GM18507 (cell line): ENCODE results near the gene FAM83B.
"Not testable (repeated sequence)": the region's sequence is repeated elsewhere in the genome, so short reads cannot be mapped to it uniquely, and the experiment has no call there.

Experiments used
- DNase-seq: peaks from one replicate; pipeline ENCODE4 v3.0.0; 2011; ENCODE audit warnings: low read depth; ENCODE audit not compliant: insufficient read length; ENCODE audit errors: extremely low spot score
- FAIRE-seq: peaks from 2 replicates; lab custom pipeline; 2011; peaks lifted over from hg19 to GRCh38; lab: Jason Lieb, UNC

Gene FAM83B

GRCh38 chr6:54958446-54958845 lies 111.9 kb downstream of the FAM83B start:
- no peak for FAIRE-seq
- DNase-seq, result no peak

DNA sequence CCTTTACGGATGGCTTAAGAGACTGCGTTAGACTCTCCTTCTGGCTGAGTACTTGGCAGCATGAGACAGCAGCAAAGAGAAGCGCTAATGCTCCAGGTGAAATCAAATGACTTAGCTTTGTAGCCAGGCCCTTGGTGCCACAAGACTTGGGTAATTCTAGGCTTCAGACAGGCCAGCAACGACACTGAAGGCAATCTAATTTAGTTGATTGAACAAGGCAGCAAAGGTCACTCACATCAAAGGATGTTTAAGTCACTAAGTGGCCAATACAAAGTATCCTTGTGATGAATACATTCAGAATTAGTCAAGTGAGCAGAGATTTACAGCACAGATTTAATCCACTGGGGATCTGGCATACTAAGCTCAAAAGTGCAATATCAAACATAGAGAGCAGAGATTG lies 113.2 kb downstream of the FAM83B start:
- FAIRE-seq (no peak), DNase-seq (no peak)

- not testable (repeated sequence) for FAIRE-seq, DNase-seq
These were observed 114.8 kb downstream of the FAM83B start for GRCh38 chr6:54961372-54961771.

DNA sequence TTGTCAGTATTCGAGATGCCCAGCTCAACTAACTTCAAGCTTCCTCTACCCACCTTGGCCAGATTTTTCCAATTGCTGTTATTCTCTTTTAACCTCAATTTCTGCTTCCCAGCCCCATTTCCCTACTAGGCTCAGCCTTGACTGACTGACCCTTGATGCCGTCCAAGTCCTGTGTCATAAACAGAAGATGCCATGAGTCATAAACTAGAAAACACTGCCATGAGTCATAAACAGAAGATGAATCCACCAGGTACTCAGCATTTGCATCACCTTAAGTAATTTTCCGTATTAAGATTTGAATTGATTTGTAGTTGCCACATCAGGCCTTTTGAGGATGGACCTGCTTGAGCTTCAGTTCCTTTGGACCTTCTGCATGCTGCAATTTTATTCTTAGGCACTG lies 123.8 kb downstream of the FAM83B start:
- no peak for FAIRE-seq
- no peak for DNase-seq

GRCh38 chr6:54971825-54972224 lies 125.3 kb downstream of the FAM83B start:
- FAIRE-seq (no peak), DNase-seq (no peak)

GRCh38 chr6:54979161-54979560 lies 132.6 kb downstream of the FAM83B start:
- FAIRE-seq, DNase-seq: not testable (repeated sequence)

- FAIRE-seq, result no peak
- no peak for DNase-seq
These were observed 134.1 kb downstream of the FAM83B start for GRCh38 chr6:54980511-54981275.

- DNase-seq, result no peak
These were observed 134.7 kb downstream of the FAM83B start for GRCh38 chr6:54981276-54981609.

GRCh38 chr6:54981647-54982046 lies 135.1 kb downstream of the FAM83B start:
- DNase-seq (no peak), FAIRE-seq (no peak)

More at GRCh38 chr6:54981276-54981609, 134.7 kb downstream of the FAM83B start:
- FAIRE-seq, result no peak

- DNase-seq, result no peak
- no peak for FAIRE-seq
These were observed 141.2 kb downstream of the FAM83B start for GRCh38 chr6:54987633-54988290.

DNA sequence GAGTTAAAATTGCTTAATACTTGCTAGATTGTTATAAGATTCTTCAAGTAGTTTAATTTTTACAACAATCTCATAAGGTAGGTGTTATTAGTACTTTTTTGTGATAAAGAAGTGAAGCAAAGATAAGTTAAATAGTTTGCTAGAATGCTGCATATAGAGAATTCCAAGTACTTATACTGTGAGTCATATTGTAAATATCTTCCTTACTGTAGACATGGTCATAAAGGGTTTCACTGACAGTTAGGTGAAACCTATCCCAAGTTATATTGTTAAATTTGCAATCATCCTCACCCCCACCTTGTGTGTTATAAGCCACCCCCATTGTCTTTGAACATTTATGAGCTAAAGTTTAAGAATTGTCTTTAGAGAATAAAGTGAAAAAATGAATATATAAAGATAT lies 142.0 kb downstream of the FAM83B start:
- FAIRE-seq (no peak), DNase-seq (no peak)

DNA sequence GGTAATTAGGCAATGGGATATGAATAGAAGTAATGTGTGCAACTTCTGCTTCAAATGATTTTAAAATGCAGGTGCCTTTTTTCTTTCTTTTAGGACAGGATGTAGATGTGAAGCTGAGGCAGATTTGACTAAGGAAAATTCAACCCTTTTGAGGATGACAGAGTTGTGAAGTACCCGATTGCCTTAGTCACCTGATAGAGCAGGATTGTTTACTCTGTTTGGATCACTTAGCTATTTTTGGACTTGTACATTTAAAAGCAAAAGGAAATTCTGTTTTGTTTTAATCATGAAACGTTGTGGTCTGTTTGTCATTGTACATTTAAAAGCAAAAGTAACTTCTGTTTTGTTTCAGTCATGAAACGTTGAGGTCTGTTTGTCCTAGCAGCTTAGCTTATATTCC lies 143.4 kb downstream of the FAM83B start:
- no peak for DNase-seq
- FAIRE-seq, result no peak
